Gastrocnemius medialis (tissue), 4 donors: Measurements from ENCODE around the gene LZTS3. TPM values are rescaled to one million over a fixed set of nuclear protein-coding genes. Genes with fewer than 3 reads are reported as not detected.

Source experiments
- ATAC-seq, 2 donors: fragments of 150-250 bp; one replicate each; pipeline ENCODE4 v1.9.1; 2016
- DNase-seq, 2 donors: peaks; one replicate each; pipeline ENCODE4 v3.0.0-alpha.2; 2019
- H3K27ac ChIP-seq, 4 donors: fragments of 200-600 bp; sonication (generic); 1 replicate in 1 of 4; 2 replicates in 3 of 4; pipeline ENCODE4 v1.5.1; 2016 to 2018; ENCODE audit warnings: mild to moderate bottlenecking in 2 of 4, moderate library complexity in 1 of 4
- H3K27me3 ChIP-seq, 3 donors: fragments of 200-600 bp; sonication (generic) in 2 of 3; 1 replicate in 1 of 3; 2 replicates in 2 of 3; pipeline versions ENCODE4 v1.5.1 to v1.6.0; 2016 to 2019; ENCODE audit warnings: mild to moderate bottlenecking in 1 of 3, moderate library complexity in 1 of 3
- H3K36me3 ChIP-seq, 2 donors: fragments of 200-600 bp; sonication (generic) in 1 of 2; one replicate each; pipeline ENCODE4 v1.5.1; 2017 to 2018
- H3K4me1 ChIP-seq, 2 donors: fragments of 200-600 bp; sonication (generic) in 1 of 2; one replicate each; pipeline ENCODE4 v1.5.1; 2016 to 2017; ENCODE audit warnings: mild to moderate bottlenecking in 2 of 2
- H3K4me3 ChIP-seq, 4 donors: fragments of 200-600 bp; sonication (generic) in 3 of 4; 1 replicate in 1 of 4; 2 replicates in 3 of 4; pipeline ENCODE4 v1.5.1; 2016 to 2019; ENCODE audit warnings: mild to moderate bottlenecking in 2 of 4
- H3K9me3 ChIP-seq, 3 donors: fragments of 200-600 bp; sonication (generic) in 2 of 3; 1 replicate in 1 of 3; 2 replicates in 2 of 3; pipeline ENCODE4 v1.5.1; 2016 to 2019
- POLR2A ChIP-seq, 2 donors: fragments of 450-650 bp; IDR thresholded peaks; one replicate each; pipeline ENCODE4 v1.6.1; 2017; ENCODE audit warnings: antibody characterized with exemption in 2 of 2, mild to moderate bottlenecking in 2 of 2, moderate library complexity in 2 of 2
- in situ Hi-C, 4 donors: fragments of 200-750 bp; cut with MboI; loops; one replicate each; pipeline versions ENCODE4 v1.15.0 to v1.8.0; 2017; ENCODE audit warnings: low sequenced_read_pairs in 4 of 4
- intact Hi-C: fragments of 100-400 bp; cut with DNase I; formaldehyde crosslinking; loops from one replicate; pipeline ENCODE4 v1.15.1; 2023; ENCODE audit warnings: low total_unique reads
- total RNA-seq, 4 donors: library from RNA; depleted of rRNA; stranded (reverse); fragments of >200 nt; gene quantifications; one replicate each; pipeline versions ENCODE4 v1.1.0 to v1.2.3, GENCODE V29; 2016
- TF ChIP-seq, protein P1 (sequence below), 5 experiments: fragments of 450-650 bp in 3 of 5; fragments of 200-600 bp in 2 of 5; sonication (generic) in 2 of 5; IDR thresholded peaks in 4 of 5; conservative IDR thresholded peaks in 1 of 5; 1 replicate in 4 of 5; 2 replicates in 1 of 5; pipeline ENCODE4 v1.5.1; 2016 to 2019; ENCODE audit warnings: antibody characterized with exemption in 5 of 5, mild to moderate bottlenecking in 3 of 5, moderate library complexity in 3 of 5

Gene LZTS3
- total RNA-seq, 4 donors from 2014 or later, result 15.3 to 33.4 (median 18.9) TPM

DNA sequence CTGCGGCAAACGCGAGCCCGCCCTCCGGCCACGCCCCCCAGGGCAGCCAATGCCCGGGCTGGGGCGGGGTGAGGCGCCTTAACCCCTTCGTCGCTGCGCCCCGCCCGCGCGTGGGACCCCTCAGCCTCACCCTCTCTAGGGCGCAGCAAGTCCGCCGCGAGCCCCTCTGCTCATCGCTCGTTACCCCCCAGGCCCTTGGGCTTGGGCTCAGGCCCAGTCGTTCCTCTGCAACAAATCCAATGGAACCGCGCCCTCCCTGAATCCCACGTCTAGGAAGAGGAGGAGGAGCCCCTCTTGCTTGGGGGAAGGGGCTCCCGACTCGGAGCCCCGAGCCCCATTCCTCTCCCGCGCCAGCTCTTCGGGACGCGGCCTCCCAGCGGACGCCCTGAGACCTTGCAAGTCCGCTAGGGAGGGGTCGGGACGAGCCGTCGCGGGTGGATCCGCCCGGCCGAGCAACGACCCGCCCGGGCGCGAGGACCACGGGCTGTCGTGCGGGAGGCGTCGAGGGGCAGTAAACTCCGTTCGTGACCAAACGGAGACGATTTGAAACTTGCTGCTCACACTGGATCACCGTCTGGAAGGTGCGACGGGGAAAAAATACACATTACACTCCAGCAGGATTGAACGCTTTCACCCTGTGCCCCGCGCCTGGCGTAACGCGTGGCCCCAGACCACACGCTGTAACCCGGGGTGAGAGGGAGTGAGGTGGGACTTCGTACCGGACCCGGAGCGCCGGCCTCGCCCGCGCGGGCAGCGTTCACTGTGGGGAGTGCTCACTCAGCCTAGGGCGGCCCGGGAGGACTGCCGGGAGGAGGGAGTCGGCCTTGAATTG, 477 bp upstream of the LZTS3 start:
- ATAC-seq, result peak; percentile 88 to 94
- intact Hi-C loops, result loop anchor here (1.0 to 5.0 kb wide), 3 partner anchors 15 to 127 kb away; partner anchors contain the start of genes FASTKD5, MRPS26 and UBOX5
- in situ Hi-C loops, result no loop called here

DNA sequence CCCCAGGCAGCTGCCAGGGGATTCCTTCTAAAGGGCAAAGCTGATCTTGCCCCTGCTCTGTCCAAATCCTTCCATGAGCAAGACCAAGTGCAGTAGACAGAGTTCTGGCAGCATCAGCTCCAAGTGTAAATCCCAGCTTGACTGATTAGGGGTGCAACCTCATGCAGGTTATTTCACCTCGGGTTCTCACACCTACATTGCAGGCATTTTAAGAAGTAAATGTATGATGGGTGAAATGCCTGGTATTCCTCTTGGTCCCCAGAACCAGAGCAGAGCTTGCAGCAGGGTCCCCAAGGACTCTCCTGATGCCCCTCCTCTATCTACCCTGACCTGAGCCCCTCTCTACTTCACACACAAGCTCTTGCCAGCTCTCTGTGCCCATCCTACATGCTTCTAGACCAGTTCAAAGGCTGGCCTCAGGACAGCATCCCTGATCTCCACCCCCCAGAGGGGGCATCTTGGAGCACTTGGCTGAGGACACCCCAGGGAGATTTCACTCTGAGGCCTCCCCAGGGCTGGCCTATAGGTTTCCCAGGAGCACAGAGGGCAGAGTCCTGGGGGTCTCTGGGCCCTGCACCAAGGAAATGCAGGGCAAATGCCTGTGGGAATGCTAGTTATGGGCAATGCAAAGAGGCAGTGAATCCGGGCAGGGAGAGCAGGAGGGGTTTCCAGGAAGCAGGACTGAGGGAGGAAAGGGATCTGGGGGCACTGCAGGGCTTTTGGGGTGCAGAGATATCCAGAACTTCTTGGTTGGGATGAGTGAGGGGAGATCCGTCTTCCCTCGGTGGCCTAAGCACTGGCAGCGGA, 1.0 kb downstream of the LZTS3 start:
- peaks cover 5 to 22% of the 10 kb centered on the region in 2 donors for H3K4me1 ChIP-seq
- H3K27ac ChIP-seq, result peak overlapping the region in 1 of 4 donors; percentile 85
- no peak for TF ChIP-seq POLR2A (IDR thresholded peaks at IDR 0.05)
- TF ChIP-seq, protein P1, sequence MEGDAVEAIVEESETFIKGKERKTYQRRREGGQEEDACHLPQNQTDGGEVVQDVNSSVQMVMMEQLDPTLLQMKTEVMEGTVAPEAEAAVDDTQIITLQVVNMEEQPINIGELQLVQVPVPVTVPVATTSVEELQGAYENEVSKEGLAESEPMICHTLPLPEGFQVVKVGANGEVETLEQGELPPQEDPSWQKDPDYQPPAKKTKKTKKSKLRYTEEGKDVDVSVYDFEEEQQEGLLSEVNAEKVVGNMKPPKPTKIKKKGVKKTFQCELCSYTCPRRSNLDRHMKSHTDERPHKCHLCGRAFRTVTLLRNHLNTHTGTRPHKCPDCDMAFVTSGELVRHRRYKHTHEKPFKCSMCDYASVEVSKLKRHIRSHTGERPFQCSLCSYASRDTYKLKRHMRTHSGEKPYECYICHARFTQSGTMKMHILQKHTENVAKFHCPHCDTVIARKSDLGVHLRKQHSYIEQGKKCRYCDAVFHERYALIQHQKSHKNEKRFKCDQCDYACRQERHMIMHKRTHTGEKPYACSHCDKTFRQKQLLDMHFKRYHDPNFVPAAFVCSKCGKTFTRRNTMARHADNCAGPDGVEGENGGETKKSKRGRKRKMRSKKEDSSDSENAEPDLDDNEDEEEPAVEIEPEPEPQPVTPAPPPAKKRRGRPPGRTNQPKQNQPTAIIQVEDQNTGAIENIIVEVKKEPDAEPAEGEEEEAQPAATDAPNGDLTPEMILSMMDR (IDR thresholded peaks at IDR 0.05 in 4 of 5, conservative IDR thresholded peaks at IDR 0.05 in 1 of 5), result no peak
- in situ Hi-C loops, result no loop called here
- intact Hi-C loops, result loop anchor here (5.0 kb wide), 1 partner anchor 125 kb away; the partner anchor contains the start of gene MRPS26
- no peaks in the 10 kb centered on the region for H3K9me3 ChIP-seq
- no peaks in the 10 kb centered on the region for H3K27me3 ChIP-seq
- DNase-seq, result no peak
- ATAC-seq, result no peak
- H3K36me3 ChIP-seq, result no peaks in the 10 kb centered on the region
- peak overlapping the region; percentile 85 to 98 (median 95) for H3K4me3 ChIP-seq

More for the DNA sequence above, 477 bp upstream of the LZTS3 start:
- peak; percentile 80 to 81 for DNase-seq
- TF ChIP-seq POLR2A (IDR thresholded peaks at IDR 0.05), result peak in 1 of 2 donors; percentile 22
- TF ChIP-seq, protein P1 (IDR thresholded peaks at IDR 0.05 in 4 of 5, conservative IDR thresholded peaks at IDR 0.05 in 1 of 5), result peak in 4 of 5 experiments; percentile 24 to 40 (median 29)
- Histone ChIP-seq H3K27me3 (no peaks in the 10 kb centered on the region), H3K4me1 (peaks cover 5 to 22% of the 10 kb centered on the region in 2 donors), H3K27ac (peak overlapping the region; percentile 85 to 95 (median 86)), H3K4me3 (peak overlapping the region; percentile 85 to 98 (median 95)), H3K36me3 (no peaks in the 10 kb centered on the region), H3K9me3 (no peaks in the 10 kb centered on the region)

GRCh38 chr20:3171391-3172125, 1.8 kb downstream of the LZTS3 start:
- intact Hi-C loops (loop anchor here (5.0 kb wide), 1 partner anchor 124 kb away; the partner anchor contains the start of gene MRPS26), in situ Hi-C loops (no loop called here)
- Histone ChIP-seq H3K4me3 (no peak overlapping the region), H3K4me1 (peaks cover 5 to 22% of the 10 kb centered on the region in 2 donors), H3K36me3 (no peaks in the 10 kb centered on the region), H3K9me3 (no peaks in the 10 kb centered on the region), H3K27me3 (no peaks in the 10 kb centered on the region), H3K27ac (no peak overlapping the region)
- no peak for TF ChIP-seq POLR2A (IDR thresholded peaks at IDR 0.05)
- ATAC-seq, result no peak
- no peak for DNase-seq

DNA sequence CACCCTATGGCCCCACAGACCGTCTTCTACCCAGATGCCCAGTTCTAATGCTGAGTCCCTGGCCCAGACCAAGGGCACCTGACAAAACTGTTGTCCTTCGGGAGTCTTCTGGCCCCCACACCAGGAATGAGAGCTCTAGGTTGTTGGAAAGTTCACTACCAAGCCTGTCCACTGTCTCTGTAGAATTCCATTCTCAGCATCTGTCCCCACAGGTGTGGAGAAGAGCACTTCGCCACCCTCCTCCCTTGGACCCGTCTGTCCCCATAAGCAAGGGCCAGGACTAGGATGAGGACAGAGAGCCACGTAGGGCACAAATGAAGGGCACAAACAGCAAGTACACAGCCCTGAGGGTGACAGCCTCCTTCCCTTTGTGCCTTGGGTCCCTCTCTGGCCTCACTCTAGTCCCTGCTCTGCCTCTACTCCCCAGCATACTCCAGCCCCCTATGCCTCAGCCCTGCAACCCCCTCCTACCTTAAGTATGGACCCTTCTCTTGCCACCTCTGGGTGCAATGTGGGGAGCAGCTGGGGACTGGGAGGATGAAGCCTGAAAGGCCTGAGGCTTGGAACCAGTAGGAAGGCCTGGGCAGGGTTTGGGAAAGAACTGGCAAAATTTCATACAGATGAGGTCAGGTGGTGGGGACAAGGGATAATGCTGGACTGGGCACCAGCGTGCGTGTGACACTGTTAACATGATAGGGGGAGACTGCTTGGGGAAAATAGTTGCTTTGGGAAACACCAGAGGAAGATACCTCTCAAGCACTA, 4.3 kb downstream of the LZTS3 start:
- no peaks in the 10 kb centered on the region for H3K27me3 ChIP-seq
- no peak for ATAC-seq
- no peak overlapping the region for H3K4me3 ChIP-seq
- intact Hi-C loops, result no loop called here
- in situ Hi-C loops, result no loop called here
- no peak overlapping the region for H3K27ac ChIP-seq
- TF ChIP-seq, protein P1 (IDR thresholded peaks at IDR 0.05 in 4 of 5, conservative IDR thresholded peaks at IDR 0.05 in 1 of 5), result no peak
- DNase-seq, result no peak
- H3K9me3 ChIP-seq, result no peaks in the 10 kb centered on the region
- H3K36me3 ChIP-seq, result no peaks in the 10 kb centered on the region
- peaks cover 6 to 14% of the 10 kb centered on the region in 2 donors for H3K4me1 ChIP-seq
